MM.1S (cell line): ENCODE measurements around the gene ALPL.

Source experiments
- CTCF ChIP-seq: fragments of 300-600 bp; sonication (generic); IDR thresholded peaks from 2 replicates; pipeline ENCODE4 v1.5.1; 2016; ENCODE audit warnings: antibody characterized with exemption, low read length, mixed read lengths
- EZH2 ChIP-seq: fragments of 300-600 bp; sonication (generic); optimal IDR thresholded peaks from 2 replicates; pipeline ENCODE3; 2017; ENCODE audit warnings: low read depth, mild to moderate bottlenecking, antibody characterized with exemption, low read length, mixed read lengths
- EZH2phosphoT487 ChIP-seq: fragments of 300-600 bp; sonication (generic); IDR thresholded peaks from 2 replicates; pipeline ENCODE4 v1.6.1; 2018; ENCODE audit warnings: antibody characterized with exemption, low read length

DNA sequence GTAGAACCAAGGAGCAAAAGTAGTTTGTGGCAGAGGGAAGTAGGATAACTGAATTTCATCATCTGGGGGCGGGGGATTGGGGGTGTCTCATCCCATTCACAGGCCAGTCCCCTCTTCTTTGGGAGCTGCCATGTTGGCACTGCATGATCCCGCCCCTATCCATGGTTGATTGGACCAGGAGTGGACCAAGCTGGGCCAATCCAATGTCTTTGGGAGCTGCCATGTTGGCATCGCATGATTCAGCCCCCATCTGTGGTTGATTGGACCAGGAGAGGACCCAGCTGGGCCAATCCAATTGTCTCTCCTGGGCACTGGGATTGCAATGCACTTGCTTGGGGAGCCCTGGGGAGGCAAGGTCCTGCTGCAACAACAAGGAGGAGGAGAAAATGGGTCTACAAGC lies 12.3 kb upstream of the ALPL start:
- TF ChIP-seq CTCF (no peak), EZH2 (no peak), EZH2phosphoT487 (no peak)
